Measurements from ENCODE around the gene ASPG. TPM values are rescaled to one million over a fixed set of nuclear protein-coding genes. Genes with fewer than 3 reads are reported as not detected.

The ASPG gene
- polyA plus RNA-seq, 1 donor (not counting 4 experiments of a cell fraction or from before 2014, with no cell fraction given): 0.10 TPM

- Histone ChIP-seq H3K9me3 (ENCODE audit: control insufficient read depth, low read depth, low read length) (no peaks in the 10 kb centered on the region), H3K27ac (ENCODE audit: control insufficient read depth, insufficient read depth, low read length) (no peak overlapping the region), H3K79me2 (ENCODE audit: control insufficient read depth, insufficient read depth, low read length) (no peaks in the 10 kb centered on the region), H3K4me2 (ENCODE audit: control insufficient read depth, extremely low read depth, insufficient read depth, low read depth, low read length) (no peak overlapping the region), H2AFZ (ENCODE audit: control insufficient read depth, low read length) (no peak overlapping the region), H3K36me3 (ENCODE audit: control insufficient read depth in 2 of 2, extremely low read depth in 1 of 2, insufficient read depth in 2 of 2, low read length in 2 of 2) (no peaks in the 10 kb centered on the region), H4K20me1 (ENCODE audit: control insufficient read depth, extremely low read depth, insufficient read depth, low read length) (no peaks in the 10 kb centered on the region), H3K27me3 (ENCODE audit: control insufficient read depth, extremely low read depth, insufficient read depth, low read length) (no peaks in the 10 kb centered on the region), H3K9ac (ENCODE audit: control insufficient read depth, extremely low read depth, insufficient read depth, low read length) (no peak overlapping the region), H3K4me3 (ENCODE audit: control insufficient read depth in 2 of 3, extremely low read depth in 1 of 3, insufficient read depth in 2 of 3, low read depth in 1 of 3, low read length in 3 of 3) (no peak overlapping the region), H3K9me1 (ENCODE audit: control insufficient read depth, extremely low read depth, insufficient read depth, low read length) (no peaks in the 10 kb centered on the region), H3K4me1 (ENCODE audit: control insufficient read depth, extremely low read depth, insufficient read depth, low read length) (no peaks in the 10 kb centered on the region)
- FAIRE-seq (no peak), DNase-seq (ENCODE audit: low read depth, low spot score) (no peak)
- dilution Hi-C loops (cut with MboI; ENCODE audit: extremely low pct_ligation_motif_present, low sequenced_read_pairs): no loop called here
- TF ChIP-seq EZH2 (IDR thresholded peaks at IDR 0.05; ENCODE audit: low read length): no peak
- TF ChIP-seq, protein P1, sequence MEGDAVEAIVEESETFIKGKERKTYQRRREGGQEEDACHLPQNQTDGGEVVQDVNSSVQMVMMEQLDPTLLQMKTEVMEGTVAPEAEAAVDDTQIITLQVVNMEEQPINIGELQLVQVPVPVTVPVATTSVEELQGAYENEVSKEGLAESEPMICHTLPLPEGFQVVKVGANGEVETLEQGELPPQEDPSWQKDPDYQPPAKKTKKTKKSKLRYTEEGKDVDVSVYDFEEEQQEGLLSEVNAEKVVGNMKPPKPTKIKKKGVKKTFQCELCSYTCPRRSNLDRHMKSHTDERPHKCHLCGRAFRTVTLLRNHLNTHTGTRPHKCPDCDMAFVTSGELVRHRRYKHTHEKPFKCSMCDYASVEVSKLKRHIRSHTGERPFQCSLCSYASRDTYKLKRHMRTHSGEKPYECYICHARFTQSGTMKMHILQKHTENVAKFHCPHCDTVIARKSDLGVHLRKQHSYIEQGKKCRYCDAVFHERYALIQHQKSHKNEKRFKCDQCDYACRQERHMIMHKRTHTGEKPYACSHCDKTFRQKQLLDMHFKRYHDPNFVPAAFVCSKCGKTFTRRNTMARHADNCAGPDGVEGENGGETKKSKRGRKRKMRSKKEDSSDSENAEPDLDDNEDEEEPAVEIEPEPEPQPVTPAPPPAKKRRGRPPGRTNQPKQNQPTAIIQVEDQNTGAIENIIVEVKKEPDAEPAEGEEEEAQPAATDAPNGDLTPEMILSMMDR (optimal IDR thresholded peaks at IDR 0.05 in 1 of 3, IDR thresholded peaks at IDR 0.05 in 1 of 3, conservative IDR thresholded peaks at IDR 0.05 in 1 of 3; ENCODE audit: extremely low read depth in 1 of 3, insufficient read depth in 2 of 3, low read length in 3 of 3): no peak
Measured at GRCh38 chr14:104151566-104152245, 66.2 kb downstream of the ASPG start.

DNA sequence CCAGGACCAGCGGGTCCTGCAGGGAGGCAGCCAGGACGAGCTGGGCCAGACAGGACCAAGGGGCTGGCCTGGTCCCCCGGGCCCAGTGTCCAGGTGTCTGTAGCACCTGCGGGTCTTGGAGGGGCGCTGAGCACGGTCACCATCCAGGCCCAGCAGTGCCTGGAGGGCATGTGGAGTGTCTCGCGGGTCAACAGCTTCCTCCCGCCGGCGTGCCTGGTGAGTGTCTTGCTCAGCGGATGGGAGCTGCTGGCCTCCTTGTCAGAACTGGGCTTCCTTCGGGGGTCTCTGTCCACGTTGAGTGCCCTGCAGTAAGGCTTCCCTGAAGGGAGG lies 66.7 kb downstream of the ASPG start:
- dilution Hi-C loops (cut with MboI; ENCODE audit: extremely low pct_ligation_motif_present, low sequenced_read_pairs): no loop called here
- no peaks in the 10 kb centered on the region for H4K20me1 ChIP-seq (ENCODE audit: control insufficient read depth, extremely low read depth, insufficient read depth, low read length)
- TF ChIP-seq EZH2 (IDR thresholded peaks at IDR 0.05; ENCODE audit: low read length): no peak
- H3K36me3 ChIP-seq (ENCODE audit: control insufficient read depth in 2 of 2, extremely low read depth in 1 of 2, insufficient read depth in 2 of 2, low read length in 2 of 2): no peaks in the 10 kb centered on the region
- no peak overlapping the region for H3K4me3 ChIP-seq (ENCODE audit: control insufficient read depth in 2 of 3, extremely low read depth in 1 of 3, insufficient read depth in 2 of 3, low read depth in 1 of 3, low read length in 3 of 3)
- H3K9ac ChIP-seq (ENCODE audit: control insufficient read depth, extremely low read depth, insufficient read depth, low read length): no peak overlapping the region
- no peaks in the 10 kb centered on the region for H3K4me1 ChIP-seq (ENCODE audit: control insufficient read depth, extremely low read depth, insufficient read depth, low read length)
- FAIRE-seq: no peak
- H3K27ac ChIP-seq (ENCODE audit: control insufficient read depth, insufficient read depth, low read length): no peak overlapping the region
- no peak overlapping the region for H2AFZ ChIP-seq (ENCODE audit: control insufficient read depth, low read length)
- H3K9me3 ChIP-seq (ENCODE audit: control insufficient read depth, low read depth, low read length): no peaks in the 10 kb centered on the region
- no peak for DNase-seq (ENCODE audit: low read depth, low spot score)
- no peak overlapping the region for H3K4me2 ChIP-seq (ENCODE audit: control insufficient read depth, extremely low read depth, insufficient read depth, low read depth, low read length)
- H3K27me3 ChIP-seq (ENCODE audit: control insufficient read depth, extremely low read depth, insufficient read depth, low read length): no peaks in the 10 kb centered on the region
- H3K79me2 ChIP-seq (ENCODE audit: control insufficient read depth, insufficient read depth, low read length): no peaks in the 10 kb centered on the region
- no peaks in the 10 kb centered on the region for H3K9me1 ChIP-seq (ENCODE audit: control insufficient read depth, extremely low read depth, insufficient read depth, low read length)

Data from keratinocyte (primary cell).